GM19395 (cell line): ENCODE results near the gene ADORA2A.

ENCODE experiments used
- ATAC-seq: cut with Tn5 transposase; IDR thresholded peaks from one replicate; pipeline ENCODE4 v1.9.1; 2021; ENCODE audit warnings: mild to moderate bottlenecking, moderate library complexity; ENCODE audit not compliant: unreplicated experiment

Gene ADORA2A

DNA sequence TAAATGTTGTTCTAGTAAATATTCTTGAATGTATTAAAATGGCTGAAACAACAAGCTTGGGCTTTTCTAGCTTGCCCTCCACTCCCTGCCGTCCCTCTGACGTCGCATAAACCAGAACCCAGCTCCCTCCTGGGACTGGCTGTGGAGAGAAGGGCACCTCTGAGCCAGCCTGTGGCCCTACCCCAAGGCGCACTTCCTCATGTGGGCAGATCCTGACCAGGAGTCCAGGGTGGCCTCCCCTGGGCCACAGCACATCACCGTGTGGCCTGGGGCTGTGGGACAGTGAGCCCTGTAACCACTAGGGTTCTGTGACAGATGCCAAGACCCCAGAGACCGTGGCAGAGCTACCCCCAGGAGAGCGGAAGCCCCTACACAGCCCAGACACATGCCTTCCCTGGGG, 10.2 kb upstream of the ADORA2A start:
- ATAC-seq = no peak

GRCh38 chr22:24417901-24418641, 9.3 kb upstream of the ADORA2A start:
- ATAC-seq = no peak

DNA sequence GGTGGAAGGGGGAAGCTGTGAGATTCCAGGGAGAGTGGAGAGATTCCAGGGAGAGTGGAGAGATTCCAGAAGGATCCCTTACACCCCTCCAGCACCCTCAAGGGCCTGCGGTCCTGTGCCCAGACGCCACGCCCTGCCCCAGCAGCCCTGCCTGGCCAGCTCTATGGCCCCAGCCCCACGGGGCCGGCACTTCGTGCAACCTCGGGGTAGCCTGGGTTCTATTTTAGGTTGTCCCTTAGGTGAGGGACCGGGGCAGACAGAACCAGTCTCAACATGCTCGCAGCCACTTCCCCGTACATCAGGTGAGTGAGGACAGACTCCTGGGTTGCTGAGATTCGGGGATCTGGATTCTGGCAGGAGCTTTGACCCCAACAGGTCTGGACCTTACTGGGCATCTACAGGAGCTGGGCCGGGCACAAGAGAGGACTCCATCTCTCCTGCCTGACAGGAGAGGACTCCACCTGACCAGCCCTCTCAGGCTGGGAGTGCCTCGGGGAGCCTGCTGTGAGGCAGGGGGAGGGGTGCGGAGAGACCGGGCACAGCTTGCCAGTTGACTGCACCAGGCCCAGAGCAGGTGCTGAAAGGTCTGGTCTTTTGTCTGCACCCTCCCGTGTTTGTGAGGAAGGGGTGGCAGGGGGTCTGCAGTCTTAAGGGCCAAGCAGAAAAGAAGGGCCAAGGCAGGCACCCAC, 8.5 kb upstream of the ADORA2A start:
- ATAC-seq = no peak

GRCh38 chr22:24419475-24419850, 7.9 kb upstream of the ADORA2A start:
- ATAC-seq = no peak

- no peak for ATAC-seq
These were observed 7.1 kb upstream of the ADORA2A start for GRCh38 chr22:24420072-24420976.

- ATAC-seq = no peak
These were observed 6.4 kb upstream of the ADORA2A start for GRCh38 chr22:24420977-24421343.

DNA sequence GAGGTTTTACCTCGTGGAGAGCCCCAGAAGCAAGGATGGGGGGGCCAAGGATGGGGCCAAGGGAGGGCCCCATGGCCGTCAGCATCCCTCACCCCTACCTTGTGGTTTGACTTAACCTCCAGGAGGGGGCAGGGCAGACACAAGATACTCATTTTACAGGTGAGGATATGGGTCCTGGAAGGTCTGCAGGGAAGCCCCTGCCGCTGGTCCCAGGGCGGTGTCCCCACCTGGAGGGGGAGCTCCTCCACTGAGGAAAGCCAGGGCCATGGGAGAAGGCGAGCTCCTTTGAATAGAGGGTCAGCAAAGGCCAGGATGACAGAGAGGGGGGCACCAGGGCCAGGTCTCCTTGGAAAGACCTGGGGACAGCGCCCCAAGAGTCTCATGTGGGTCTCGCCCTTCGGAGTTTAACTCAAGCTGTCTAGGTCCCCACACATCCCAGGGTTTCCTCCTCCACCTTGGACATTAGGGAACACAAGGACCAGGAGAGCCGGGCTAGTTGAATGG, 5.9 kb upstream of the ADORA2A start:
- ATAC-seq = no peak

GRCh38 chr22:24422102-24422665, 5.2 kb upstream of the ADORA2A start:
- no peak for ATAC-seq

DNA sequence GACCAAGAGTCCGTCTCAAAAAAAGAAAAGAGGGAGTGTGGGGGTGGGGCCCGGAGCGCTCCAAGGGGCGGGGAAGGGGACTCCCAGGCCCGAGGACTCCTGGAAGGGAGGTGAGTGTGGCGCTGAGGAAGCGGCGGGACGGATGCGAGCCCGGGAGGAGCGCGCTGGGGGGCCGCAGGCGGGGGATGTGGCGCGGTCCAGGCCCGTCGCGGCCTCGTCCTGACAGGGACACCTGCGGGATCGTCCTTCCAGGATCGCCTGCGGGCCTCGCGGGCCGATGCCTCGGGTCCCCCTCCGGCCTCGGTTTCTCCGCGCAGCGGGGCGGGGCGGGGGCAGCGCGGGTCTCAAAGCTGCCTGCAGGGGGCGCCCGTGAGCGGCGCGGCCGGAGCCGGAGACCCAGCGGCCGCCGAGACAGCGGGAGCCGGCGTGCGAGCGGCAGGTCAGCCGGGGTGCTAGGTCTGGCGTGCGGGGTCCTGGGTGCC, 3.8 kb upstream of the ADORA2A start:
- no peak for ATAC-seq

DNA sequence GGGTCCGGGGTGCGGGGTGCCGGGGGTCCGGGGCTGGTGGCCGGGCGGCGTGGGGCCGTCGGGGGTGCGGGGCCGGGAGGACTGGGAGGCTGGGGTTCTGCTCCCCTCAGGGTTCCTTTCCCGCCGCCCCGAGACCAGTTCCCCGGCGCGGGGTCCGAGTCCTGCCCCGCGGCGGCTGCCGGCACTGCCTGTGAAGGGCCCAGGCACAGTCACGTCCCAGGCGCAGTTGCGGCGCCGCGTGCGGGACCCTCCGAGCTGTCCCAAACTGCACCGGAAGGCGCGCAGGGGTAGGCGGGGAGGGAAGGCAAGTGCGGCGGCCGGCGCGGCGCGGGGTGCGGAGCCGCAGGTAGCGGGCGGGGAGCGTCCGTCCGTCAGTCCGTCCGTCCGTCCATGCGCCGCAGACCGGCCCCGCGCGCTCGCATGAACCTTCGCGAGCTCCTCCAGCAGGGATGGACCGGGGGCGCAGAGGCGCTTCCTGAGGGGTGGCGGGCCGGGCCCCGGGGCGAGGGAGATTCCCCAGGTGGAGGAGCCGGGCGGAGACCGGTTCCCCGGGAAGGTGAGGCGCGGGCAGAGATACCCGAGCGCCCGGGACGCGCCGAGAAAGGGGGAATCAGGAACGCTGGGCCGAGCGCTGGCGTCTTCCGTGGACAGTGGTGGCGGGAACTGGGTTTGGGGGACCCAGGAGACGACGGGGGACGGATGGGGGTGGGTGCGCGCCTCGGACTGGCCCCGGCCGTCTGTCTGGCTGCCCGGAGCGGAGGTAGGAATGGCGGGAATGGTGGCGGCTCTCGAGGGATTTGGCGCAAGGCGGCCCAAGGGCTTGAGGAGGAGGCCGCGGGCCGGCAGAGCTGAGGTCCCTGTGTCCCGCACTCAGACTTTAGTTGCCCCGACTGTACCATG, 3.1 kb upstream of the ADORA2A start:
- ATAC-seq = no peak

GRCh38 chr22:24424901-24425775, 2.3 kb upstream of the ADORA2A start:
- ATAC-seq = no peak

DNA sequence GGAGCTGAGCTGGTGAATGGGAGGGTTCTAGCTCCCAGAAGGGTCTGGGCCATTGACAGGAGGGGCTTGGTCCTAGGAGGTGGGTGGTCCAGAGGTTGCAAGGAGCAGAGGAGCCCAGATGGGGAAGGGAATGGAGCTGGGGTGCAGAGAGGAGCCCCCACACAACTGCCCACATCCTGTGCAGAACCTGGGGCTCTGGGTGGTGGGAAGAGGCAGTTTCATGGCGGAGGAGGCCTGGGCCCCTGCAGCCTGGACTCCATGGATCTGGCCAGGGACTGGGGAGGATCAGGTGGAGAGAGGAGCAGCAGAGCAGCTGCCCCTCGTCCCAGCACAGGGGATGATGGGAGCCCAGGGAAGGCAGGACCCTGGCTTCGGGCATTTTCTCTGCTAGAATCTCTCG, 963 bp upstream of the ADORA2A start:
- ATAC-seq = no peak

- peak; percentile 4 for ATAC-seq
These were observed 424 bp upstream of the ADORA2A start for GRCh38 chr22:24426851-24427499.

DNA sequence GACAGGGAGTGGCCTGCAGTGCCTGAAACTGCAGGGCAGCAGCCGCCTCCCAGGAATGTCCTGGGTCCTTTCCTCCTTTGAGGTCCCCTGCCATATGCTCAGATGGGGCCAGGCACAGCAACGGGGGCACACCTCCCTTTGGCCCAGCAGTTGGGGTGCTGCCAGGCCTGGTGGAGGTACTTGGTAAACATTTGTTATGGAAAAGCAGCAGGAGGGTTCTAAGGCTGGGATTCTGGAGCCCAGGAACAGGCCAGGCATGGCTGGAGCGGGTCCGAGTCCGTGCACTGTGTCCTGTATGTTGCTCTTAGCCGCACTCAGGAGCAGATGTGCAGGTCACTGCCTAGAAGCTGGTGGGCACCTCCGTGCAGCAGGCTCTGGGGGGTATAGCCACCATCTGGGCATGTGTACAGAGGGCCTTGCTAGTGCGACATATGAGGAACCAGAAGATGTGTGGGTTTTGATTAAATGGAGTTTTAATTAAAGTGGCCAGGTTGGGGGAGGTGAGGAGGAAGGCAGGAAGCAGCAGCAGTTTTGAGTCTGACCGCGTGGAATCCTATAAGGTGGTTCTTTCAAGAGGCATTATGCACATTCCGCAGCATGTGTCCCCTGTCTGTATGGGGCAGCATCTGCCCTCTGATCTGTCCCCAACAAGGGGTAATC, 1.5 kb downstream of the ADORA2A start:
- ATAC-seq = no peak

DNA sequence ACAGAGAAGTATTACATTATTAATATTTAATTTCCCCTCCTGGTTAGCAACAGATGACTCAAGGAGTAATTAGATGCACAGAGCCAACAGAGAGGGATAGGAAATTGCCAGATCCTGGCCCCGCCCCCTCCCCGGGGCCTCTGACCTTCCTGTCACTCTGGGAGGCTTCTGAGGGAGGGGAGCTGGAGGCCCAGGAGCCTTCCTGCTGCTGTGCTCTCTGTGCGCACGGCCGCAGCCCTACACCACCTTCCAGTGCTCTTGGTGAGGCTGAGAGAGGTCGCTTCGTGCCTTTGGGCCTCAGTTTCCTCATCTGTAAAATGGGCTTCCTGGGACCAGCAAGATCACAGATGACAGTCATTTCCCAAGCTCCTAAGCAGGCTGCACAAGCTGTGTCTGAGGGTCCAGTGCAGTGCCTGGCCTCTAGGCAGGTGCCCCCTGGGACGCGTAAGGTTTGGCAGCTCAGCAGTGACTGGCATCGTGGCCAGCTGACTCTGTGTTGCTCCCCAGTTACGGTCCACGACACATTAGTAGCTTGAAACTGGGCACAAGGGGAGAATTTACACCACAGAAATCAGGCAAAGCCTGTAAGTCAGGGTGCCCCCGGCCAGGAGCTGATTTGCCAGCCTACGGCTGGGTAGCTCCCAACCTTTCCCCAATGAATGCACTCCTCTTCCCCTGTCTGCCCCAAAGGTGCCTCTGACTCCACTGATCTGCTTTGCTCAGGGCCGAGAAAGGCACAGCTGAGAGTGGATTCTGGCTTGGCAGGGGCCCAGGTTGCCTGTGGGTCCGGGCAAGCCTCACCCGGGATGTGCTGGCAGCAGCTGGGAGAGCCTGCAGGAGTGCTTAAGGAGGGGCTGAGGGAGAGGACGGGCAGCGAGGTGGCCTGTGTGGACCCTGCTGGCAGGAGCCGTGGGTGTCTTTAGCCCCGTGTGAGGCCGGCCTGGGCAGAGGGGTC, 2.3 kb downstream of the ADORA2A start:
- ATAC-seq = no peak

- no peak for ATAC-seq
These were observed 3.3 kb downstream of the ADORA2A start for GRCh38 chr22:24430431-24431308.
